Smooth muscle cell (in vitro differentiated cells): ENCODE data around the gene ABCG8. TPM values are rescaled to one million over a fixed set of nuclear protein-coding genes. Genes with fewer than 3 reads are reported as not detected.

Experiments used
- DNase-seq: peaks from one replicate; lab custom pipeline; 2025; ENCODE audit not compliant: unreplicated experiment; lab: John Stamatoyannopoulos, UW
- H2AFZ ChIP-seq: fragments of 200-600 bp; sonication (generic); 2 replicates; pipeline ENCODE4 v1.6.0; 2016; ENCODE audit warnings: antibody characterized with exemption, low read depth, mild to moderate bottlenecking
- H3F3A ChIP-seq: fragments of 200-600 bp; sonication (generic); 2 replicates; pipeline ENCODE4 v1.6.0; 2017; ENCODE audit warnings: antibody characterized with exemption, low read depth
- H3K27ac ChIP-seq: fragments of 200-600 bp; sonication (generic); 2 replicates; pipeline ENCODE4 v1.5.1; 2016; ENCODE audit warnings: low read depth, mild to moderate bottlenecking
- H3K27me3 ChIP-seq: fragments of 200-600 bp; sonication (generic); 2 replicates; pipeline ENCODE4 v1.6.1; 2016; ENCODE audit warnings: low read depth, mild to moderate bottlenecking
- H3K36me3 ChIP-seq: fragments of 200-600 bp; sonication (generic); 2 replicates; pipeline ENCODE4 v1.5.1; 2016; ENCODE audit warnings: low read depth
- H3K4me1 ChIP-seq: fragments of 200-600 bp; sonication (generic); 2 replicates; pipeline ENCODE4 v1.5.1; 2016; ENCODE audit warnings: low read depth
- H3K4me2 ChIP-seq: fragments of 200-600 bp; sonication (generic); 2 replicates; pipeline ENCODE4 v1.6.0; 2016; ENCODE audit warnings: mild to moderate bottlenecking
- H3K4me3 ChIP-seq: fragments of 200-600 bp; sonication (generic); 2 replicates; pipeline ENCODE4 v1.5.1; 2016; ENCODE audit warnings: mild to moderate bottlenecking
- H3K79me2 ChIP-seq: fragments of 200-600 bp; sonication (generic); 2 replicates; pipeline ENCODE4 v1.6.0; 2016; ENCODE audit warnings: low read depth, mild to moderate bottlenecking
- H3K9ac ChIP-seq: fragments of 200-600 bp; sonication (generic); 2 replicates; pipeline ENCODE4 v1.6.0; 2016; ENCODE audit warnings: low read depth
- H3K9me3 ChIP-seq: fragments of 200-600 bp; sonication (generic); replicated peaks from 2 replicates; pipeline ENCODE4 v1.5.1; 2016; ENCODE audit warnings: low read depth
- H4K20me1 ChIP-seq: fragments of 200-600 bp; sonication (generic); 2 replicates; pipeline ENCODE4 v1.6.0; 2016; ENCODE audit warnings: low read depth
- CTCF ChIP-seq: fragments of 200-600 bp; sonication (generic); IDR thresholded peaks from 2 replicates; pipeline ENCODE4 v1.5.1; 2017; ENCODE audit warnings: borderline replicate concordance, mild to moderate bottlenecking, antibody characterized with exemption; ENCODE audit not compliant: insufficient read depth, poor library complexity, severe bottlenecking
- WGBS: methylation state at CpG from one replicate; pipeline ENCODE4 v1.1.7; 2016; ENCODE audit warnings: low lambda C conversion rate; 5-methylcytosine and 5-hydroxymethylcytosine counted together
- polyA plus RNA-seq: library from polyadenylated mRNA; unstranded; fragments of >200 nt; fragmentation: Nextera tagmentation; extraction: Ambion mirVana; gene quantifications from 2 replicates; pipeline ENCODE4 v1.2.1, GENCODE V29; 2016
- total RNA-seq: library from RNA; depleted of rRNA; stranded (reverse); fragments of >200 nt; gene quantifications from 2 replicates; pipeline ENCODE4 v1.2.3, GENCODE V29; 2014

ABCG8 gene
- total and polyA plus RNA-seq, 2 experiments from 2014 or later: not detected

DNA sequence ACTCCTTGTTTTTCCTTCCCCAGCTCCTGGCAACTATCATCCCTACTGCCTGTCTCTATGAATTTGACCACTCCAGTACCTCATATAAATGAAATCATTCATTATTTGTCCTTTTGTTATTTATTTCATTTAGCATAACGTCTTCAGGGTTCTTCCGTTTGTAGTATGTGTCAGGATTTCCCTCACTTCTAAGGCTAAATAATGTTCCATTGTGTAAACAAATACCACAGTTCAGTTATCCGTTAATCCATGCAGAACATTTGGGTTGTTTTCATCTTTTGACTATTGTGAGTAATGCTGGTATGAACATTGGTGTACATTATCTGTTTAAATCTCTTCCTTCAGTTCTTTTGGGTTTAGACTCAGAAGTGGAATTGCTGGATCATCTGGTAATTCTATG lies 46.1 kb upstream of the ABCG8 start:
- H3K27me3 ChIP-seq: no peaks in the 10 kb centered on the region
- H3K9me3 ChIP-seq: no peaks in the 10 kb centered on the region
- no peaks in the 10 kb centered on the region for H3K79me2 ChIP-seq
- WGBS: 68% methylated on average over 3 of the region's 3 CpGs
- no peaks in the 10 kb centered on the region for H4K20me1 ChIP-seq
- no peak overlapping the region for H2AFZ ChIP-seq
- peaks cover 5% of the 10 kb centered on the region for H3K36me3 ChIP-seq
- H3K4me3 ChIP-seq: no peak overlapping the region
- no peaks in the 10 kb centered on the region for H3F3A ChIP-seq
- TF ChIP-seq CTCF: no peak
- H3K4me1 ChIP-seq: no peaks in the 10 kb centered on the region
- no peak overlapping the region for H3K27ac ChIP-seq
- no peak overlapping the region for H3K4me2 ChIP-seq
- H3K9ac ChIP-seq: no peak overlapping the region
- no peak for DNase-seq

GRCh38 chr2:43794956-43795355 lies 43.8 kb upstream of the ABCG8 start:
- Histone ChIP-seq H3K27me3 (no peaks in the 10 kb centered on the region), H3K4me1 (no peaks in the 10 kb centered on the region), H3K36me3 (peaks cover 5% of the 10 kb centered on the region), H3K4me3 (no peak overlapping the region), H3K4me2 (no peak overlapping the region), H3K9me3 (no peaks in the 10 kb centered on the region), H4K20me1 (no peaks in the 10 kb centered on the region), H3K9ac (no peak overlapping the region), H3K27ac (no peak overlapping the region), H3K79me2 (no peaks in the 10 kb centered on the region), H2AFZ (no peak overlapping the region), H3F3A (no peaks in the 10 kb centered on the region)
- TF ChIP-seq CTCF: no peak
- WGBS: 96% methylated on average over 9 of the region's 9 CpGs
- no peak for DNase-seq

DNA sequence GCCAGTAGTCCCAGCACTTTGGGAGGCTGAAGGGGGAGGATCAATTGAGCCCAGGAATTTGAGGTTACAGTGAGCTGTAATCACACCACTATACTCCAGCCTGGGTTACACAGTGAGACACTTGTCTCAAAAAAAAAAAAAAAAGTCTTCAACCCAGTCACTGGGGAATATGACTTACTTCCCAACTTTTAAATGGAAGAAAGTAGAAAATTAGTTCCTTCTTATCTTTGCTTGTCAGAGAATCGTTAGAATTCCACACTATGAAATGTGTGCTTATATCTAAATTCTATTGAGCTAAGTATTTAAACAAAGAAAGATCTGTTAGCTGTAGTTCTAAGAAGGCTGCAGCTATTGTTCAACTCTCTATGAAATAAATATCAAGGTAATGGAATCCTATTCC lies 42.6 kb upstream of the ABCG8 start:
- H3K4me3 ChIP-seq: no peak overlapping the region
- no peaks in the 10 kb centered on the region for H3K9me3 ChIP-seq
- no peaks in the 10 kb centered on the region for H3K4me1 ChIP-seq
- no peak for DNase-seq
- H3K36me3 ChIP-seq: no peaks in the 10 kb centered on the region
- no peak overlapping the region for H3K9ac ChIP-seq
- H3F3A ChIP-seq: no peaks in the 10 kb centered on the region
- TF ChIP-seq CTCF: no peak
- H3K4me2 ChIP-seq: no peak overlapping the region
- H3K79me2 ChIP-seq: no peaks in the 10 kb centered on the region
- no peak overlapping the region for H2AFZ ChIP-seq
- 94% methylated on average over 1 of the region's 1 CpG for whole genome bisulfite sequencing
- no peaks in the 10 kb centered on the region for H3K27me3 ChIP-seq
- no peak overlapping the region for H3K27ac ChIP-seq
- no peaks in the 10 kb centered on the region for H4K20me1 ChIP-seq

GRCh38 chr2:43798300-43798699 lies 40.5 kb upstream of the ABCG8 start:
- Histone ChIP-seq H3K4me1 (no peaks in the 10 kb centered on the region), H3K4me2 (no peak overlapping the region), H3K79me2 (no peaks in the 10 kb centered on the region), H3K36me3 (no peaks in the 10 kb centered on the region), H3K4me3 (no peak overlapping the region), H3K9ac (no peak overlapping the region), H2AFZ (no peak overlapping the region), H3K27ac (no peak overlapping the region), H3F3A (no peaks in the 10 kb centered on the region), H4K20me1 (no peaks in the 10 kb centered on the region), H3K27me3 (no peaks in the 10 kb centered on the region), H3K9me3 (no peaks in the 10 kb centered on the region)
- TF ChIP-seq CTCF: no peak
- no peak for DNase-seq
- WGBS: 64% methylated on average over 4 of the region's 4 CpGs
